B cell (primary cell): ENCODE results near the gene ZP4.

Experiments
- EZH2 ChIP-seq: IDR thresholded peaks from 2 replicates; pipeline ENCODE4 v1.6.1; 2012; ENCODE audit warnings: borderline replicate concordance, low read depth, mild to moderate bottlenecking, moderate library complexity, low read length; ENCODE audit not compliant: insufficient read depth, poor library complexity, severe bottlenecking
- TF ChIP-seq, protein P1 (sequence below): fragments of 200-600 bp; IDR thresholded peaks from one replicate; pipeline ENCODE4 v1.8.0; 2022; ENCODE audit warnings: antibody characterized with exemption, mild to moderate bottlenecking

DNA sequence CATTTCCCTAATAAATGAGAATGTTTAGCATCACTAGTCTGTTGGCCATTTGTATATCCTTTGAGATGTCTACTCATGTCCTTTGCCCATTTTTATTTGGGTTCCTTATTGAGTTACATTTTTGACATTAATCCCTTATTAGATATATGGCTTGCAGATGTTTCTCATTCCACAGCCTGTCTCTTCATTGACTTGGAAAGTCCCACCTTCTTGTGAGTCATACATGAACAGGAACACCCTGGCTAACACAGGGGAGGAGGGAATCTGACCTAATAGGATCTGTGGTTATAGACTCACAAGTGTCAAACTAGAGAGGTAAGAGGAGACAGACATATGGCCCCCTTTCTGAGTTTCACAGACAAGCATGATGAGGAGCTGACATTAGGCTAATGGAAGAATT, 11.5 kb downstream of the ZP4 start:
- TF ChIP-seq, protein P1, sequence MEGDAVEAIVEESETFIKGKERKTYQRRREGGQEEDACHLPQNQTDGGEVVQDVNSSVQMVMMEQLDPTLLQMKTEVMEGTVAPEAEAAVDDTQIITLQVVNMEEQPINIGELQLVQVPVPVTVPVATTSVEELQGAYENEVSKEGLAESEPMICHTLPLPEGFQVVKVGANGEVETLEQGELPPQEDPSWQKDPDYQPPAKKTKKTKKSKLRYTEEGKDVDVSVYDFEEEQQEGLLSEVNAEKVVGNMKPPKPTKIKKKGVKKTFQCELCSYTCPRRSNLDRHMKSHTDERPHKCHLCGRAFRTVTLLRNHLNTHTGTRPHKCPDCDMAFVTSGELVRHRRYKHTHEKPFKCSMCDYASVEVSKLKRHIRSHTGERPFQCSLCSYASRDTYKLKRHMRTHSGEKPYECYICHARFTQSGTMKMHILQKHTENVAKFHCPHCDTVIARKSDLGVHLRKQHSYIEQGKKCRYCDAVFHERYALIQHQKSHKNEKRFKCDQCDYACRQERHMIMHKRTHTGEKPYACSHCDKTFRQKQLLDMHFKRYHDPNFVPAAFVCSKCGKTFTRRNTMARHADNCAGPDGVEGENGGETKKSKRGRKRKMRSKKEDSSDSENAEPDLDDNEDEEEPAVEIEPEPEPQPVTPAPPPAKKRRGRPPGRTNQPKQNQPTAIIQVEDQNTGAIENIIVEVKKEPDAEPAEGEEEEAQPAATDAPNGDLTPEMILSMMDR, result no peak
- TF ChIP-seq EZH2, result no peak
